ENCODE measurements around the gene MAG. TPM values are rescaled to one million over a fixed set of nuclear protein-coding genes. Genes with fewer than 3 reads are reported as not detected.

MAG gene
- total RNA-seq, 1 experiment from 2014 or later: 0.46 TPM

GRCh38 chr19:35329323-35329722 is 37.4 kb downstream of the MAG start:
- ATAC-seq (no peak), DNase-seq (ENCODE audit: low spot score) (no peak)
- no peak for TF ChIP-seq SP1 (CRISPR knock-in tag; conservative IDR thresholded peaks at IDR 0.05)
- no peak for TF ChIP-seq OVOL2 (CRISPR knock-in tag; IDR thresholded peaks at IDR 0.05; ENCODE audit: borderline replicate concordance)
- no peak for TF ChIP-seq FOXJ3 (CRISPR knock-in tag; IDR thresholded peaks at IDR 0.05; ENCODE audit: borderline replicate concordance)
- TF ChIP-seq USF2 (CRISPR knock-in tag; IDR thresholded peaks at IDR 0.05): no peak
- TF ChIP-seq NR1H2 (CRISPR knock-in tag; IDR thresholded peaks at IDR 0.05): no peak
- no peak for TF ChIP-seq EMX1 (CRISPR knock-in tag; IDR thresholded peaks at IDR 0.05)
- TF ChIP-seq ZSCAN18 (CRISPR knock-in tag; IDR thresholded peaks at IDR 0.05): no peak
- TF ChIP-seq CREM (CRISPR knock-in tag; IDR thresholded peaks at IDR 0.05): no peak
- TF ChIP-seq ESRRA (CRISPR knock-in tag; IDR thresholded peaks at IDR 0.05; ENCODE audit: borderline replicate concordance): no peak
- no peak for TF ChIP-seq E2F4 (CRISPR knock-in tag; IDR thresholded peaks at IDR 0.05; ENCODE audit: borderline replicate concordance, low read depth)
- no peak for TF ChIP-seq JUN (CRISPR knock-in tag; IDR thresholded peaks at IDR 0.05)
- TF ChIP-seq ZNF263 (CRISPR knock-in tag; IDR thresholded peaks at IDR 0.05; ENCODE audit: low read depth): no peak
- no peak for TF ChIP-seq FOXP1 (CRISPR knock-in tag; IDR thresholded peaks at IDR 0.05; ENCODE audit: borderline replicate concordance)
- TF ChIP-seq NR2C2 (CRISPR knock-in tag; IDR thresholded peaks at IDR 0.05): no peak
- Mint-ChIP-seq H3K36me3 (no peaks in the 10 kb centered on the region), H3K27ac (no peak overlapping the region), H3K4me3 (no peak overlapping the region), H3K27me3 (ENCODE audit: low read depth) (no peaks in the 10 kb centered on the region; the same call in 1 of the 2 replicates), H3K9me3 (no peaks in the 10 kb centered on the region), H3K4me1 (peaks cover 13% of the 10 kb centered on the region)
- CTCF ChIA-PET: interaction anchor here (0.8 to 2.1 kb wide), 3 partner anchors 23 to 24 kb away, joined by 3 to 10 read pairs (median 4); no protein-coding TSS in a partner anchor
- POLR2A ChIA-PET: no interaction called here

- Mint-ChIP-seq H3K4me3 (no peak overlapping the region), H3K27me3 (ENCODE audit: low read depth) (no peaks in the 10 kb centered on the region; the same call in 1 of the 2 replicates), H3K9me3 (no peaks in the 10 kb centered on the region), H3K27ac (peak overlapping the region; percentile 86; the same call in 1 of the 2 replicates), H3K36me3 (no peaks in the 10 kb centered on the region), H3K4me1 (peaks cover 13% of the 10 kb centered on the region)
- ChIA-PET POLR2A (no interaction called here), CTCF (interaction anchor here (1.8 kb wide), 1 partner anchor 22 kb away, joined by 5 read pairs; no protein-coding TSS in a partner anchor)
- ATAC-seq (no peak), DNase-seq (ENCODE audit: low spot score) (no peak)
- TF ChIP-seq MXD4 (CRISPR knock-in tag; IDR thresholded peaks at IDR 0.05; ENCODE audit: borderline replicate concordance): no peak
- TF ChIP-seq NFATC4 (CRISPR knock-in tag; IDR thresholded peaks at IDR 0.05): no peak
- no peak for TF ChIP-seq CTCF (IDR thresholded peaks at IDR 0.05)
- TF ChIP-seq CBFB (CRISPR knock-in tag; IDR thresholded peaks at IDR 0.05; ENCODE audit: low read depth): no peak
- TF ChIP-seq HMGA2 (CRISPR knock-in tag; IDR thresholded peaks at IDR 0.05): no peak
- no peak for TF ChIP-seq GTF2I (CRISPR knock-in tag; conservative IDR thresholded peaks at IDR 0.05)
- TF ChIP-seq TEAD1 (CRISPR knock-in tag; IDR thresholded peaks at IDR 0.05): no peak
- no peak for TF ChIP-seq E2F1 (CRISPR knock-in tag; IDR thresholded peaks at IDR 0.05)
- no peak for TF ChIP-seq ETV6 (CRISPR knock-in tag; IDR thresholded peaks at IDR 0.05)
- TF ChIP-seq CDX4 (CRISPR knock-in tag; IDR thresholded peaks at IDR 0.05; ENCODE audit: borderline replicate concordance): no peak
- TF ChIP-seq MLX (CRISPR knock-in tag; IDR thresholded peaks at IDR 0.05): no peak
Observed at GRCh38 chr19:35330475-35330874, 38.5 kb downstream of the MAG start.
